K562 (cell line): ENCODE measurements around the gene TEX14. TPM values are rescaled to one million over a fixed set of nuclear protein-coding genes. Genes with fewer than 3 reads are reported as not detected.

ENCODE experiments used
- CREB1 ChIP-seq, 2 experiments: sonication (generic) in 1 of 2; formaldehyde crosslinking in 1 of 2; IDR thresholded peaks; 2 replicates each; pipeline versions ENCODE4 v1.6.1 to v1.8.0; 2012 to 2022; ENCODE audit warnings: inconsistent platforms in 1 of 2, mild to moderate bottlenecking in 1 of 2, missing genetic modification reagents in 1 of 2, moderate library complexity in 1 of 2
- HOMEZ ChIP-seq: fragments of 250-450 bp; sonication (Bioruptor Pico); IDR thresholded peaks from 2 replicates; pipeline ENCODE4 v1.4.0; 2020; ENCODE audit warnings: mild to moderate bottlenecking, moderate library complexity
- SMARCC2 ChIP-seq: fragments of 450-650 bp; IDR thresholded peaks from 2 replicates; pipeline ENCODE4 v1.6.1; 2017; ENCODE audit warnings: antibody characterized with exemption, moderate library complexity, mild to moderate bottlenecking, low read depth
- TFE3 ChIP-seq: fragments of 450-650 bp; formaldehyde crosslinking; IDR thresholded peaks from 2 replicates; pipeline ENCODE4 v1.4.0; 2020; ENCODE audit warnings: mild to moderate bottlenecking, mixed read lengths
- ZBTB5 ChIP-seq: fragments of 450-650 bp; IDR thresholded peaks from 2 replicates; pipeline ENCODE4 v1.6.1; 2017; ENCODE audit warnings: antibody characterized with exemption
- ZNF146 ChIP-seq: IDR thresholded peaks from one replicate; pipeline ENCODE4 v1.6.1; 2018; ENCODE audit warnings: missing compliant biosample characterization; ENCODE audit not compliant: unreplicated experiment
- polyA plus RNA-seq, 8 experiments: library from polyadenylated mRNA; depleted of rRNA in 4 of 8; stranded (reverse) in 5 of 8; unstranded in 3 of 8; fragments of >200 nt; fragmentation: Nextera tagmentation in 2 of 8; fragmentation: Illumina TruSeq in 1 of 8; extraction: Ambion mirVana in 2 of 8; extraction: Trizol in 1 of 8; gene quantifications; 2 replicates each; pipeline versions ENCODE4 v1.2.1 to v1.2.3, GENCODE V29; 2011 to 2014; ENCODE audit warnings: inconsistent platforms in 1 of 8, missing spikeins in 1 of 8
- total RNA-seq, 7 experiments: library from RNA; depleted of rRNA in 6 of 7; stranded (reverse); fragments of >200 nt in 6 of 7; fragmentation: Illumina TruSeq in 2 of 7; extraction: Trizol in 2 of 7; gene quantifications; 2 replicates each; pipeline versions ENCODE4 v1.2.1 to v1.2.3, GENCODE V29; 2011 to 2021; ENCODE audit warnings: low replicate concordance in 1 of 7

TEX14 gene
- total and polyA plus RNA-seq, 9 of the 15 experiments (the other 6 are each of a cell fraction or from before 2014, with no cell fraction given): 0.05 to 0.12 (median 0.09) TPM; not detected in 1

GRCh38 chr17:58666858-58667267, 25.0 kb downstream of the TEX14 start (continued):
- TF ChIP-seq HOMEZ: no peak
- no peak for TF ChIP-seq ZNF146
- TF ChIP-seq TFE3 (CRISPR knock-in tag): no peak
- TF ChIP-seq ZBTB5: peak; percentile 51; the same call in 1 of the 2 replicates
- TF ChIP-seq SMARCC2: no peak
- TF ChIP-seq CREB1 (IDR thresholded peaks at IDR 0.05): peak; percentile 97
- TF ChIP-seq CREB1 (CRISPR knock-in tag; IDR thresholded peaks at IDR 0.05): peak; percentile 97
- TF ChIP-seq, all 486 proteins: peak for 98
